COLO668 (cell line): ENCODE data around the gene MYH15.

Source experiments
- DNase-seq: peaks from one replicate; lab custom pipeline; 2025; ENCODE audit not compliant: unreplicated experiment; lab: John Stamatoyannopoulos, UW

The MYH15 gene

GRCh38 chr3:108342837-108343486, 167.4 kb downstream of the MYH15 start:
- no peak for DNase-seq

- no peak for DNase-seq
Measured at GRCh38 chr3:108341911-108342310, 168.5 kb downstream of the MYH15 start.

GRCh38 chr3:108338901-108339545, 171.4 kb downstream of the MYH15 start:
- no peak for DNase-seq

- no peak for DNase-seq
Measured at GRCh38 chr3:108334701-108335100, 175.7 kb downstream of the MYH15 start.

GRCh38 chr3:108333961-108334360, 176.4 kb downstream of the MYH15 start:
- DNase-seq = no peak

GRCh38 chr3:108331792-108332191, 178.6 kb downstream of the MYH15 start:
- no peak for DNase-seq
